ENCODE results near the gene TCEA2. TPM values are rescaled to one million over a fixed set of nuclear protein-coding genes. Genes with fewer than 3 reads are reported as not detected.

TCEA2 gene
- polyA plus RNA-seq, 1 donor, result 32.6 TPM

- Histone ChIP-seq H3K9me3 (ENCODE audit: control insufficient read depth, low read depth, low read length) (no peaks in the 10 kb centered on the region), H3K4me1 (ENCODE audit: control insufficient read depth, insufficient read depth, low read length) (peaks cover 23% of the 10 kb centered on the region), H3K27me3 (ENCODE audit: control insufficient read depth, insufficient read depth, low read length) (no peaks in the 10 kb centered on the region), H3K27ac (ENCODE audit: low read length) (no peak overlapping the region), H3K4me3 (ENCODE audit: low read length) (no peak overlapping the region), H3K36me3 (ENCODE audit: control insufficient read depth, insufficient read depth, low read length) (no peaks in the 10 kb centered on the region)
- WGBS (ENCODE audit: insufficient coverage, low lambda C conversion rate), result no CpG with 5 or more reads among the region's 6 CpGs
- DNase-seq, result no peak
Observed at GRCh38 chr20:64067005-64067632, 4.1 kb downstream of the TCEA2 start.

- no CpG with 5 or more reads among the region's 12 CpGs for WGBS (ENCODE audit: insufficient coverage, low lambda C conversion rate)
- Histone ChIP-seq H3K4me3 (ENCODE audit: low read length) (no peak overlapping the region), H3K4me1 (ENCODE audit: control insufficient read depth, insufficient read depth, low read length) (peaks cover 18% of the 10 kb centered on the region), H3K27me3 (ENCODE audit: control insufficient read depth, insufficient read depth, low read length) (no peaks in the 10 kb centered on the region), H3K36me3 (ENCODE audit: control insufficient read depth, insufficient read depth, low read length) (no peaks in the 10 kb centered on the region), H3K27ac (ENCODE audit: low read length) (no peak overlapping the region), H3K9me3 (ENCODE audit: control insufficient read depth, low read depth, low read length) (no peaks in the 10 kb centered on the region)
- DNase-seq, result no peak
Observed at GRCh38 chr20:64067733-64068307, 4.8 kb downstream of the TCEA2 start.

- no peaks in the 10 kb centered on the region for H3K9me3 ChIP-seq (ENCODE audit: control insufficient read depth, low read depth, low read length)
- H3K27ac ChIP-seq (ENCODE audit: low read length), result no peak overlapping the region
- no peaks in the 10 kb centered on the region for H3K36me3 ChIP-seq (ENCODE audit: control insufficient read depth, insufficient read depth, low read length)
- no peaks in the 10 kb centered on the region for H3K27me3 ChIP-seq (ENCODE audit: control insufficient read depth, insufficient read depth, low read length)
- H3K4me3 ChIP-seq (ENCODE audit: low read length), result no peak overlapping the region
- DNase-seq, result no peak
- no CpG with 5 or more reads among the region's 12 CpGs for WGBS (ENCODE audit: insufficient coverage, low lambda C conversion rate)
- H3K4me1 ChIP-seq (ENCODE audit: control insufficient read depth, insufficient read depth, low read length), result peaks cover 18% of the 10 kb centered on the region
Observed at GRCh38 chr20:64068386-64069208, 5.6 kb downstream of the TCEA2 start.

- Histone ChIP-seq H3K9me3 (ENCODE audit: control insufficient read depth, low read depth, low read length) (no peaks in the 10 kb centered on the region), H3K27me3 (ENCODE audit: control insufficient read depth, insufficient read depth, low read length) (no peaks in the 10 kb centered on the region), H3K4me3 (ENCODE audit: low read length) (no peak overlapping the region), H3K36me3 (ENCODE audit: control insufficient read depth, insufficient read depth, low read length) (no peaks in the 10 kb centered on the region), H3K4me1 (ENCODE audit: control insufficient read depth, insufficient read depth, low read length) (peaks cover 14% of the 10 kb centered on the region), H3K27ac (ENCODE audit: low read length) (no peak overlapping the region)
- WGBS (ENCODE audit: insufficient coverage, low lambda C conversion rate), result no CpG with 5 or more reads among the region's 20 CpGs
- DNase-seq, result no peak
Observed at GRCh38 chr20:64069209-64069613, 6.2 kb downstream of the TCEA2 start.

GRCh38 chr20:64069614-64070243, 6.7 kb downstream of the TCEA2 start:
- DNase-seq, result no peak
- WGBS (ENCODE audit: insufficient coverage, low lambda C conversion rate), result no CpG with 5 or more reads among the region's 14 CpGs
- peaks cover 14% of the 10 kb centered on the region for H3K4me1 ChIP-seq (ENCODE audit: control insufficient read depth, insufficient read depth, low read length)

GRCh38 chr20:64070244-64070993, 7.4 kb downstream of the TCEA2 start:
- no peak overlapping the region for H3K27ac ChIP-seq (ENCODE audit: low read length)
- WGBS (ENCODE audit: insufficient coverage, low lambda C conversion rate), result no CpG with 5 or more reads among the region's 31 CpGs
- H3K9me3 ChIP-seq (ENCODE audit: control insufficient read depth, low read depth, low read length), result no peaks in the 10 kb centered on the region
- no peaks in the 10 kb centered on the region for H3K27me3 ChIP-seq (ENCODE audit: control insufficient read depth, insufficient read depth, low read length)
- peaks cover 9% of the 10 kb centered on the region for H3K4me1 ChIP-seq (ENCODE audit: control insufficient read depth, insufficient read depth, low read length)
- no peaks in the 10 kb centered on the region for H3K36me3 ChIP-seq (ENCODE audit: control insufficient read depth, insufficient read depth, low read length)
- no peak for DNase-seq
- no peak overlapping the region for H3K4me3 ChIP-seq (ENCODE audit: low read length)

More at GRCh38 chr20:64069614-64070243, 6.7 kb downstream of the TCEA2 start:
- no peaks in the 10 kb centered on the region for H3K36me3 ChIP-seq (ENCODE audit: control insufficient read depth, insufficient read depth, low read length)
- H3K27me3 ChIP-seq (ENCODE audit: control insufficient read depth, insufficient read depth, low read length), result no peaks in the 10 kb centered on the region
- no peaks in the 10 kb centered on the region for H3K9me3 ChIP-seq (ENCODE audit: control insufficient read depth, low read depth, low read length)
- no peak overlapping the region for H3K4me3 ChIP-seq (ENCODE audit: low read length)
- no peak overlapping the region for H3K27ac ChIP-seq (ENCODE audit: low read length)

- H3K9me3 ChIP-seq (ENCODE audit: control insufficient read depth, low read depth, low read length), result no peaks in the 10 kb centered on the region
- H3K4me3 ChIP-seq (ENCODE audit: low read length), result no peak overlapping the region
- H3K36me3 ChIP-seq (ENCODE audit: control insufficient read depth, insufficient read depth, low read length), result no peaks in the 10 kb centered on the region
- no peaks in the 10 kb centered on the region for H3K4me1 ChIP-seq (ENCODE audit: control insufficient read depth, insufficient read depth, low read length)
- WGBS (ENCODE audit: insufficient coverage, low lambda C conversion rate), result no CpG with 5 or more reads among the region's 30 CpGs
- H3K27me3 ChIP-seq (ENCODE audit: control insufficient read depth, insufficient read depth, low read length), result no peaks in the 10 kb centered on the region
- no peak overlapping the region for H3K27ac ChIP-seq (ENCODE audit: low read length)
- DNase-seq, result no peak
Observed at GRCh38 chr20:64071341-64072332, 8.6 kb downstream of the TCEA2 start.

GRCh38 chr20:64072498-64073063, 9.6 kb downstream of the TCEA2 start:
- H3K36me3 ChIP-seq (ENCODE audit: control insufficient read depth, insufficient read depth, low read length), result no peaks in the 10 kb centered on the region
- no peaks in the 10 kb centered on the region for H3K27me3 ChIP-seq (ENCODE audit: control insufficient read depth, insufficient read depth, low read length)
- H3K27ac ChIP-seq (ENCODE audit: low read length), result no peak overlapping the region
- H3K4me1 ChIP-seq (ENCODE audit: control insufficient read depth, insufficient read depth, low read length), result no peaks in the 10 kb centered on the region
- WGBS (ENCODE audit: insufficient coverage, low lambda C conversion rate), result no CpG with 5 or more reads among the region's 14 CpGs
- no peak overlapping the region for H3K4me3 ChIP-seq (ENCODE audit: low read length)
- no peak for DNase-seq
- H3K9me3 ChIP-seq (ENCODE audit: control insufficient read depth, low read depth, low read length), result no peaks in the 10 kb centered on the region
